K562 (cell line): ENCODE data around the gene POLD4. TPM values are rescaled to one million over a fixed set of nuclear protein-coding genes. Genes with fewer than 3 reads are reported as not detected.

Source experiments
- ATF7 ChIP-seq: fragments of 450-650 bp; IDR thresholded peaks from 2 replicates; pipeline ENCODE4 v1.7.1; 2014; ENCODE audit warnings: mild to moderate bottlenecking, moderate library complexity
- C11orf30 ChIP-seq: fragments of 450-650 bp; IDR thresholded peaks from 2 replicates; pipeline ENCODE4 v1.6.1; 2016; ENCODE audit warnings: low read depth, mild to moderate bottlenecking
- DMBX1 ChIP-seq: fragments of 250-450 bp; sonication (Bioruptor Pico); IDR thresholded peaks from 2 replicates; pipeline ENCODE4 v1.8.0; 2022; ENCODE audit warnings: inconsistent platforms, mild to moderate bottlenecking, moderate library complexity, borderline replicate concordance
- EZH2 ChIP-seq: IDR thresholded peaks from 2 replicates; pipeline ENCODE4 v1.6.1; 2012; ENCODE audit warnings: low read depth, mild to moderate bottlenecking, inconsistent platforms, low read length, borderline replicate concordance
- HCFC1 ChIP-seq: IDR thresholded peaks from 2 replicates; pipeline ENCODE4 v1.6.1; 2012; ENCODE audit warnings: low read depth, low read length, improper control_type of control experiment
- HINFP ChIP-seq: fragments of 450-650 bp; conservative IDR thresholded peaks from 2 replicates; pipeline ENCODE4 v1.6.1; 2016; ENCODE audit warnings: missing genetic modification characterization, low read depth, mild to moderate bottlenecking, control low read depth, missing compliant biosample characterization
- MTF1 ChIP-seq: fragments of 250-450 bp; sonication (Bioruptor Pico); IDR thresholded peaks from 2 replicates; pipeline ENCODE4 v1.9.0; 2021; ENCODE audit warnings: moderate library complexity, mild to moderate bottlenecking, inconsistent platforms, borderline replicate concordance
- POU5F1 ChIP-seq: fragments of 150-350 bp; IDR thresholded peaks from 2 replicates; pipeline ENCODE4 v1.6.1; 2014; ENCODE audit warnings: borderline replicate concordance, low read length, low read depth, mild to moderate bottlenecking; ENCODE audit not compliant: partially characterized antibody
- TEAD2 ChIP-seq: fragments of 450-650 bp; IDR thresholded peaks from 2 replicates; pipeline ENCODE4 v1.6.1; 2016; ENCODE audit warnings: missing genetic modification characterization, control low read depth, missing compliant biosample characterization
- ZNF75A ChIP-seq: fragments of 450-650 bp; formaldehyde crosslinking; IDR thresholded peaks from 2 replicates; pipeline ENCODE4 v1.4.0; 2020; ENCODE audit warnings: mild to moderate bottlenecking
- ZNF778 ChIP-seq: fragments of 450-650 bp; formaldehyde crosslinking; IDR thresholded peaks from 2 replicates; pipeline ENCODE4 v1.4.0; 2020; ENCODE audit warnings: mild to moderate bottlenecking, moderate library complexity
- polyA plus RNA-seq, 8 experiments: library from polyadenylated mRNA; depleted of rRNA in 4 of 8; stranded (reverse) in 5 of 8; unstranded in 3 of 8; fragments of >200 nt; fragmentation: Nextera tagmentation in 2 of 8; fragmentation: Illumina TruSeq in 1 of 8; extraction: Ambion mirVana in 2 of 8; extraction: Trizol in 1 of 8; gene quantifications; 2 replicates each; pipeline versions ENCODE4 v1.2.1 to v1.2.3, GENCODE V29; 2011 to 2014; ENCODE audit warnings: inconsistent platforms in 1 of 8, missing spikeins in 1 of 8
- total RNA-seq, 7 experiments: library from RNA; depleted of rRNA in 6 of 7; stranded (reverse); fragments of >200 nt in 6 of 7; fragmentation: Illumina TruSeq in 2 of 7; extraction: Trizol in 2 of 7; gene quantifications; 2 replicates each; pipeline versions ENCODE4 v1.2.1 to v1.2.3, GENCODE V29; 2011 to 2021; ENCODE audit warnings: low replicate concordance in 1 of 7
- TF ChIP-seq, protein P1 (sequence below), 2 experiments: fragments of 450-650 bp; IDR thresholded peaks; 2 replicates each; pipeline ENCODE4 v1.6.1; 2018; ENCODE audit warnings: mild to moderate bottlenecking in 2 of 2, low read depth in 1 of 2; ENCODE audit not compliant: partially characterized antibody in 2 of 2
- TF ChIP-seq, protein P2 (sequence below): fragments of 250-450 bp; sonication (Bioruptor Pico); IDR thresholded peaks from 2 replicates; pipeline ENCODE4 v1.8.0; 2021; ENCODE audit warnings: borderline replicate concordance, mild to moderate bottlenecking, moderate library complexity; ENCODE audit not compliant: poor library complexity, severe bottlenecking
- TF ChIP-seq, protein P3 (sequence below): fragments of 450-650 bp; IDR thresholded peaks from 2 replicates; pipeline ENCODE4 v1.6.1; 2014; ENCODE audit warnings: low read depth, mild to moderate bottlenecking, moderate library complexity, borderline replicate concordance
- TF ChIP-seq, protein P4 (sequence below), 2 experiments: fragments of 450-650 bp in 1 of 2; IDR thresholded peaks; 2 replicates each; pipeline ENCODE4 v1.6.1; 2011 to 2017; ENCODE audit warnings: low read depth in 2 of 2, antibody characterized with exemption in 1 of 2, borderline replicate concordance in 1 of 2, low read length in 1 of 2, mild to moderate bottlenecking in 1 of 2, mixed read lengths in 1 of 2; ENCODE audit not compliant: control insufficient read depth in 1 of 2

The POLD4 gene
- total and polyA plus RNA-seq, 9 of the 15 experiments (the other 6 are each of a cell fraction or from before 2014, with no cell fraction given): 5.8 to 64.5 (median 18.3) TPM

GRCh38 chr11:67353317-67354074 is at the start of gene POLD4 (continued):
- no peak for TF ChIP-seq HINFP (tag)
- TF ChIP-seq, protein P1, sequence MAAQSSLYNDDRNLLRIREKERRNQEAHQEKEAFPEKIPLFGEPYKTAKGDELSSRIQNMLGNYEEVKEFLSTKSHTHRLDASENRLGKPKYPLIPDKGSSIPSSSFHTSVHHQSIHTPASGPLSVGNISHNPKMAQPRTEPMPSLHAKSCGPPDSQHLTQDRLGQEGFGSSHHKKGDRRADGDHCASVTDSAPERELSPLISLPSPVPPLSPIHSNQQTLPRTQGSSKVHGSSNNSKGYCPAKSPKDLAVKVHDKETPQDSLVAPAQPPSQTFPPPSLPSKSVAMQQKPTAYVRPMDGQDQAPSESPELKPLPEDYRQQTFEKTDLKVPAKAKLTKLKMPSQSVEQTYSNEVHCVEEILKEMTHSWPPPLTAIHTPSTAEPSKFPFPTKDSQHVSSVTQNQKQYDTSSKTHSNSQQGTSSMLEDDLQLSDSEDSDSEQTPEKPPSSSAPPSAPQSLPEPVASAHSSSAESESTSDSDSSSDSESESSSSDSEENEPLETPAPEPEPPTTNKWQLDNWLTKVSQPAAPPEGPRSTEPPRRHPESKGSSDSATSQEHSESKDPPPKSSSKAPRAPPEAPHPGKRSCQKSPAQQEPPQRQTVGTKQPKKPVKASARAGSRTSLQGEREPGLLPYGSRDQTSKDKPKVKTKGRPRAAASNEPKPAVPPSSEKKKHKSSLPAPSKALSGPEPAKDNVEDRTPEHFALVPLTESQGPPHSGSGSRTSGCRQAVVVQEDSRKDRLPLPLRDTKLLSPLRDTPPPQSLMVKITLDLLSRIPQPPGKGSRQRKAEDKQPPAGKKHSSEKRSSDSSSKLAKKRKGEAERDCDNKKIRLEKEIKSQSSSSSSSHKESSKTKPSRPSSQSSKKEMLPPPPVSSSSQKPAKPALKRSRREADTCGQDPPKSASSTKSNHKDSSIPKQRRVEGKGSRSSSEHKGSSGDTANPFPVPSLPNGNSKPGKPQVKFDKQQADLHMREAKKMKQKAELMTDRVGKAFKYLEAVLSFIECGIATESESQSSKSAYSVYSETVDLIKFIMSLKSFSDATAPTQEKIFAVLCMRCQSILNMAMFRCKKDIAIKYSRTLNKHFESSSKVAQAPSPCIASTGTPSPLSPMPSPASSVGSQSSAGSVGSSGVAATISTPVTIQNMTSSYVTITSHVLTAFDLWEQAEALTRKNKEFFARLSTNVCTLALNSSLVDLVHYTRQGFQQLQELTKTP (IDR thresholded peaks at IDR 0.05; ENCODE audit: low read depth in 1 of 2, partially characterized antibody in 2 of 2): no peak
- TF ChIP-seq, protein P2, sequence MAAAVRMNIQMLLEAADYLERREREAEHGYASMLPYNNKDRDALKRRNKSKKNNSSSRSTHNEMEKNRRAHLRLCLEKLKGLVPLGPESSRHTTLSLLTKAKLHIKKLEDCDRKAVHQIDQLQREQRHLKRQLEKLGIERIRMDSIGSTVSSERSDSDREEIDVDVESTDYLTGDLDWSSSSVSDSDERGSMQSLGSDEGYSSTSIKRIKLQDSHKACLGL (CRISPR knock-in tag): no peak
- TF ChIP-seq POU5F1: no peak
- no peak for TF ChIP-seq MTF1
- no peak for TF ChIP-seq ZNF75A (CRISPR knock-in tag)
- TF ChIP-seq TEAD2: no peak
- TF ChIP-seq, protein P3, sequence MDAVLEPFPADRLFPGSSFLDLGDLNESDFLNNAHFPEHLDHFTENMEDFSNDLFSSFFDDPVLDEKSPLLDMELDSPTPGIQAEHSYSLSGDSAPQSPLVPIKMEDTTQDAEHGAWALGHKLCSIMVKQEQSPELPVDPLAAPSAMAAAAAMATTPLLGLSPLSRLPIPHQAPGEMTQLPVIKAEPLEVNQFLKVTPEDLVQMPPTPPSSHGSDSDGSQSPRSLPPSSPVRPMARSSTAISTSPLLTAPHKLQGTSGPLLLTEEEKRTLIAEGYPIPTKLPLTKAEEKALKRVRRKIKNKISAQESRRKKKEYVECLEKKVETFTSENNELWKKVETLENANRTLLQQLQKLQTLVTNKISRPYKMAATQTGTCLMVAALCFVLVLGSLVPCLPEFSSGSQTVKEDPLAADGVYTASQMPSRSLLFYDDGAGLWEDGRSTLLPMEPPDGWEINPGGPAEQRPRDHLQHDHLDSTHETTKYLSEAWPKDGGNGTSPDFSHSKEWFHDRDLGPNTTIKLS: no peak
- no peak for TF ChIP-seq EZH2
- no peak for TF ChIP-seq ZNF778 (CRISPR knock-in tag)
- no peak; the same call in 1 of the 2 replicates for TF ChIP-seq C11orf30
- TF ChIP-seq, protein P4, sequence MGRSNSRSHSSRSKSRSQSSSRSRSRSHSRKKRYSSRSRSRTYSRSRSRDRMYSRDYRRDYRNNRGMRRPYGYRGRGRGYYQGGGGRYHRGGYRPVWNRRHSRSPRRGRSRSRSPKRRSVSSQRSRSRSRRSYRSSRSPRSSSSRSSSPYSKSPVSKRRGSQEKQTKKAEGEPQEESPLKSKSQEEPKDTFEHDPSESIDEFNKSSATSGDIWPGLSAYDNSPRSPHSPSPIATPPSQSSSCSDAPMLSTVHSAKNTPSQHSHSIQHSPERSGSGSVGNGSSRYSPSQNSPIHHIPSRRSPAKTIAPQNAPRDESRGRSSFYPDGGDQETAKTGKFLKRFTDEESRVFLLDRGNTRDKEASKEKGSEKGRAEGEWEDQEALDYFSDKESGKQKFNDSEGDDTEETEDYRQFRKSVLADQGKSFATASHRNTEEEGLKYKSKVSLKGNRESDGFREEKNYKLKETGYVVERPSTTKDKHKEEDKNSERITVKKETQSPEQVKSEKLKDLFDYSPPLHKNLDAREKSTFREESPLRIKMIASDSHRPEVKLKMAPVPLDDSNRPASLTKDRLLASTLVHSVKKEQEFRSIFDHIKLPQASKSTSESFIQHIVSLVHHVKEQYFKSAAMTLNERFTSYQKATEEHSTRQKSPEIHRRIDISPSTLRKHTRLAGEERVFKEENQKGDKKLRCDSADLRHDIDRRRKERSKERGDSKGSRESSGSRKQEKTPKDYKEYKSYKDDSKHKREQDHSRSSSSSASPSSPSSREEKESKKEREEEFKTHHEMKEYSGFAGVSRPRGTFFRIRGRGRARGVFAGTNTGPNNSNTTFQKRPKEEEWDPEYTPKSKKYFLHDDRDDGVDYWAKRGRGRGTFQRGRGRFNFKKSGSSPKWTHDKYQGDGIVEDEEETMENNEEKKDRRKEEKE (IDR thresholded peaks at IDR 0.05; ENCODE audit: borderline replicate concordance in 1 of 2, control insufficient read depth in 1 of 2, low read depth in 2 of 2, low read length in 1 of 2): no peak
- 0 out of 2 replicates have a peak, but pooled peaks have one; percentile 11 for TF ChIP-seq DMBX1
- TF ChIP-seq HCFC1: no peak
- TF ChIP-seq ATF7: peak; percentile 51; the same call in 1 of the 2 replicates
